GM19324 (cell line): ENCODE results near the gene ITLN2.
"Not testable (repeated sequence)": the region's sequence is repeated elsewhere in the genome, so short reads cannot be mapped to it uniquely, and the experiment has no call there.

Source experiments
- ATAC-seq: cut with Tn5 transposase; IDR thresholded peaks from one replicate; pipeline ENCODE4 v1.9.1; 2021; ENCODE audit warnings: mild to moderate bottlenecking, moderate library complexity; ENCODE audit not compliant: unreplicated experiment, low FRiP score

ITLN2 gene

GRCh38 chr1:160910170-160910750 lies 44.3 kb downstream of the ITLN2 start:
- ATAC-seq: no peak

GRCh38 chr1:160907976-160908375 lies 46.6 kb downstream of the ITLN2 start:
- ATAC-seq: no peak

GRCh38 chr1:160905617-160905989 lies 49.0 kb downstream of the ITLN2 start:
- no peak for ATAC-seq

- no peak for ATAC-seq
Observed at GRCh38 chr1:160904783-160905616, 49.6 kb downstream of the ITLN2 start.

GRCh38 chr1:160902251-160902650 lies 52.4 kb downstream of the ITLN2 start:
- ATAC-seq: not testable (repeated sequence)

- no peak for ATAC-seq
Observed at GRCh38 chr1:160901768-160902167, 52.8 kb downstream of the ITLN2 start.

GRCh38 chr1:160900683-160901082 lies 53.9 kb downstream of the ITLN2 start:
- ATAC-seq: not testable (repeated sequence)
